H1 (cell line): ENCODE measurements around the gene INF2.

Experiments
- BRCA1 ChIP-seq: IDR thresholded peaks from 2 replicates; pipeline ENCODE4 v1.6.1; 2012; ENCODE audit warnings: low read depth, low read length, improper control_type of control experiment
- CBX5 ChIP-seq: fragments of 300-800, 300-1000 bp; sonication (generic); IDR thresholded peaks from 2 replicates; pipeline ENCODE4 v1.7.1; 2016; ENCODE audit warnings: antibody characterized with exemption, low read length, low read depth
- CTBP2 ChIP-seq: IDR thresholded peaks from 2 replicates; pipeline ENCODE4 v1.7.0; 2011; ENCODE audit warnings: borderline replicate concordance, mild to moderate bottlenecking, moderate library complexity, mixed read lengths, low read length; ENCODE audit not compliant: insufficient read depth, insufficient read length
- EGR1 ChIP-seq: IDR thresholded peaks from 2 replicates; pipeline ENCODE4 v1.6.1; 2011; ENCODE audit warnings: low read depth, low read length, borderline replicate concordance
- EZH2 ChIP-seq: fragments of 200-600 bp; sonication (generic); IDR thresholded peaks from 2 replicates; pipeline ENCODE4 v1.7.1; 2012; ENCODE audit warnings: low read depth, mild to moderate bottlenecking, moderate library complexity, low read length, inconsistent platforms; ENCODE audit not compliant: severe bottlenecking
- GABPA ChIP-seq: IDR thresholded peaks from 2 replicates; pipeline ENCODE4 v1.6.1; 2011; ENCODE audit warnings: mild to moderate bottlenecking, low read length, moderate library complexity, borderline replicate concordance; ENCODE audit not compliant: insufficient read depth
- POLR2A ChIP-seq, 2 experiments: IDR thresholded peaks; 1 replicate in 1 of 2; 2 replicates in 1 of 2; pipeline ENCODE4 v1.6.1; 2011; ENCODE audit warnings: low read depth in 2 of 2, low read length in 2 of 2, mild to moderate bottlenecking in 2 of 2; ENCODE audit errors: control extremely low read depth in 1 of 2
- SIN3A ChIP-seq, 2 experiments: IDR thresholded peaks in 1 of 2; conservative IDR thresholded peaks in 1 of 2; 2 replicates each; pipeline ENCODE4 v1.6.1; 2011 to 2012; ENCODE audit warnings: low read length in 2 of 2, improper control_type of control experiment in 1 of 2, low read depth in 1 of 2, mild to moderate bottlenecking in 1 of 2
- SUZ12 ChIP-seq: fragments of 200-600 bp; sonication (generic); IDR thresholded peaks from 2 replicates; pipeline ENCODE4 v1.6.1; 2012; ENCODE audit warnings: mild to moderate bottlenecking, inconsistent platforms, low read length, moderate library complexity, mixed read lengths
- ZNF274 ChIP-seq: IDR thresholded peaks from 2 replicates; pipeline ENCODE4 v1.7.0; 2012; ENCODE audit warnings: low read length, borderline replicate concordance; ENCODE audit errors: extremely low read depth
- TF ChIP-seq, protein P1 (sequence below), 3 experiments: IDR thresholded peaks; 1 replicate in 2 of 3; 2 replicates in 1 of 3; pipeline versions ENCODE4 v1.5.1 to v1.6.1; 2011; ENCODE audit warnings: low read length in 3 of 3, mild to moderate bottlenecking in 3 of 3, inconsistent platforms in 2 of 3, low read depth in 1 of 3, moderate library complexity in 1 of 3; ENCODE audit not compliant: insufficient read depth in 1 of 3; ENCODE audit errors: control extremely low read depth in 1 of 3

DNA sequence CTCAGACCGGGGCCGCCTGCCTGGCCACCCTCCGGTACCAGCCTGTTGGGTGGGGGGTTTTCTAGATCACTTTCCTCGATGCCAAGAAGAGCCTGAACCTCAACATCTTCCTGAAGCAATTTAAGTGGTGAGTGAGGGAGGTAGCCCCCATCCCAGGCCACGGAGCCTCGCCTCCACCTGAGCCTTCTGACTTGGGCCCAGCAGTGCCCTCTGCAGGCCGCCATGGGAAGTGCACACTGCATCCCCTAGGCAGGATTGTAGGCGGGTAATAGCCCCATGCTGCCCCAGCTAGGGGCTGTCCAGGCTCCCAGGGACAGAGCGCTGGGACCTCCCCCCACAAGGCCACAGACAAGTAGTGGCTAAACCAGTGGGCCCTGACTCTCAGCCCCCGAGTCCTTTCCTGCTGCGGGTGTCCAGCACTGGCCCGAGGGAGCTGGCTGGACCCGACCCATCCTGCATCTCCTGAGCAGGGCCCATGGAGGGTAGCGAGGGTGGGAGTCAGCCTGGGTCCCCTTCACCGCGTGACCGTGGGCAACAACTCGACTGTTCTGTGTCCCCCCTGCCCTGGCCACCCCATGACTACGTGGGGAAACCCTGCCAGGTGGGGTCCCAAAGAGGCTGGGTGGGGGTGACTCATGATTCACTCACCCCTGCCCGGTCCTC, 19.3 kb downstream of the INF2 start:
- TF ChIP-seq EGR1 (no peak), POLR2A (IDR thresholded peaks at IDR 0.05; ENCODE audit: control extremely low read depth in 1 of 2, low read depth in 2 of 2, low read length in 2 of 2) (0 out of 3 replicates have a peak, but pooled peaks of 1 of the 2 experiments have one; percentile 19), EZH2 (no peak), GABPA (peak; percentile 75; the same call in 1 of the 2 replicates), ZNF274 (no peak), CTBP2 (no peak), CBX5 (no peak), SIN3A (conservative IDR thresholded peaks at IDR 0.05 in 1 of 2, IDR thresholded peaks at IDR 0.05 in 1 of 2; ENCODE audit: low read depth in 1 of 2, low read length in 2 of 2) (0 out of 4 replicates have a peak, but pooled peaks of 1 of the 2 experiments have one; percentile 62), BRCA1 (no peak), SUZ12 (no peak)
- TF ChIP-seq, protein P1, sequence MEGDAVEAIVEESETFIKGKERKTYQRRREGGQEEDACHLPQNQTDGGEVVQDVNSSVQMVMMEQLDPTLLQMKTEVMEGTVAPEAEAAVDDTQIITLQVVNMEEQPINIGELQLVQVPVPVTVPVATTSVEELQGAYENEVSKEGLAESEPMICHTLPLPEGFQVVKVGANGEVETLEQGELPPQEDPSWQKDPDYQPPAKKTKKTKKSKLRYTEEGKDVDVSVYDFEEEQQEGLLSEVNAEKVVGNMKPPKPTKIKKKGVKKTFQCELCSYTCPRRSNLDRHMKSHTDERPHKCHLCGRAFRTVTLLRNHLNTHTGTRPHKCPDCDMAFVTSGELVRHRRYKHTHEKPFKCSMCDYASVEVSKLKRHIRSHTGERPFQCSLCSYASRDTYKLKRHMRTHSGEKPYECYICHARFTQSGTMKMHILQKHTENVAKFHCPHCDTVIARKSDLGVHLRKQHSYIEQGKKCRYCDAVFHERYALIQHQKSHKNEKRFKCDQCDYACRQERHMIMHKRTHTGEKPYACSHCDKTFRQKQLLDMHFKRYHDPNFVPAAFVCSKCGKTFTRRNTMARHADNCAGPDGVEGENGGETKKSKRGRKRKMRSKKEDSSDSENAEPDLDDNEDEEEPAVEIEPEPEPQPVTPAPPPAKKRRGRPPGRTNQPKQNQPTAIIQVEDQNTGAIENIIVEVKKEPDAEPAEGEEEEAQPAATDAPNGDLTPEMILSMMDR (IDR thresholded peaks at IDR 0.05; ENCODE audit: control extremely low read depth in 1 of 3, insufficient read depth in 1 of 3, low read depth in 1 of 3, low read length in 3 of 3): peak in 2 of 3 experiments; percentile 96 to 98; a peak in 3 of 4 replicates
